Osteoblast (primary cell): ENCODE measurements around the gene SLC4A9. TPM values are rescaled to one million over a fixed set of nuclear protein-coding genes. Genes with fewer than 3 reads are reported as not detected.

Experiments used
- DNase-seq: peaks from one replicate; pipeline ENCODE4 v3.0.0; 2011; ENCODE audit warnings: low spot score, mixed read lengths; ENCODE audit not compliant: insufficient read length; ENCODE audit errors: missing footprints
- H2AFZ ChIP-seq: 2 replicates; pipeline ENCODE4 v1.6.0; 2011; ENCODE audit warnings: mild to moderate bottlenecking, low read length
- H3K27ac ChIP-seq: 2 replicates; pipeline ENCODE4 v1.5.1; 2011; ENCODE audit warnings: mild to moderate bottlenecking, low read depth, low read length, moderate library complexity
- H3K27me3 ChIP-seq: 2 replicates; pipeline ENCODE4 v1.6.0; 2012; ENCODE audit warnings: mild to moderate bottlenecking, control low read depth, inconsistent platforms, low read length, moderate library complexity; ENCODE audit not compliant: insufficient read depth
- H3K36me3 ChIP-seq: 2 replicates; pipeline ENCODE4 v1.5.1; 2011; ENCODE audit warnings: mild to moderate bottlenecking, low read length, control low read depth, moderate library complexity; ENCODE audit not compliant: insufficient read depth
- H3K4me1 ChIP-seq: 2 replicates; pipeline ENCODE4 v1.5.1; 2011; ENCODE audit warnings: mild to moderate bottlenecking, low read length, control low read depth, moderate library complexity; ENCODE audit not compliant: insufficient read depth
- H3K4me2 ChIP-seq: 2 replicates; pipeline ENCODE4 v1.6.0; 2011; ENCODE audit warnings: mild to moderate bottlenecking, low read length; ENCODE audit not compliant: insufficient read depth
- H3K4me3 ChIP-seq: fragments of 200-600 bp; sonication (generic); 3 replicates; pipeline ENCODE4 v1.5.1; 2012; ENCODE audit warnings: mild to moderate bottlenecking, low read length, inconsistent platforms; ENCODE audit not compliant: insufficient read depth
- H3K79me2 ChIP-seq: 2 replicates; pipeline ENCODE4 v1.6.0; 2012; ENCODE audit warnings: mild to moderate bottlenecking, low read length, control low read depth, inconsistent platforms; ENCODE audit not compliant: insufficient read depth
- H3K9me3 ChIP-seq: 2 replicates; pipeline ENCODE4 v1.5.1; 2011; ENCODE audit warnings: low read depth, low read length, control low read depth
- H4K20me1 ChIP-seq: 2 replicates; pipeline ENCODE4 v1.6.0; 2012; ENCODE audit warnings: mild to moderate bottlenecking, low read length, control low read depth; ENCODE audit not compliant: insufficient read depth
- CTCF ChIP-seq: IDR thresholded peaks from 2 replicates; pipeline ENCODE4 v1.5.1; 2011; ENCODE audit warnings: mild to moderate bottlenecking, low read depth, low read length, moderate library complexity; ENCODE audit errors: extremely low read depth
- total RNA-seq: library from RNA; depleted of rRNA; stranded (reverse); fragments of >200 nt; gene quantifications from 2 replicates; pipeline ENCODE4 v1.2.3, GENCODE V29; 2012

Gene SLC4A9
- total RNA-seq, 1 donor, result not detected

GRCh38 chr5:140356853-140357725 lies 2.9 kb upstream of the SLC4A9 start:
- no peak for DNase-seq

GRCh38 chr5:140357726-140358093 lies 2.3 kb upstream of the SLC4A9 start:
- Histone ChIP-seq H4K20me1 (no peaks in the 10 kb centered on the region), H3K27ac (no peak overlapping the region), H3K4me1 (peaks cover 8% of the 10 kb centered on the region), H3K9me3 (no peaks in the 10 kb centered on the region), H3K4me2 (peak overlapping the region; percentile 85), H2AFZ (peak overlapping the region; percentile 86), H3K4me3 (peak overlapping the region; percentile 61), H3K27me3 (no peaks in the 10 kb centered on the region), H3K36me3 (no peaks in the 10 kb centered on the region), H3K79me2 (no peaks in the 10 kb centered on the region)
- TF ChIP-seq CTCF, result peak; percentile 92
- peak; percentile 97 for DNase-seq

More at GRCh38 chr5:140356853-140357725, 2.9 kb upstream of the SLC4A9 start:
- Histone ChIP-seq H3K79me2 (no peaks in the 10 kb centered on the region), H3K4me3 (peak overlapping the region; percentile 4), H3K4me2 (peak overlapping the region; percentile 85), H3K27me3 (no peaks in the 10 kb centered on the region), H3K9me3 (no peaks in the 10 kb centered on the region), H3K36me3 (no peaks in the 10 kb centered on the region), H2AFZ (peak overlapping the region; percentile 86), H4K20me1 (no peaks in the 10 kb centered on the region), H3K27ac (no peak overlapping the region), H3K4me1 (peaks cover 8% of the 10 kb centered on the region)
- no peak for TF ChIP-seq CTCF

- Histone ChIP-seq H3K27ac (no peak overlapping the region), H3K9me3 (no peaks in the 10 kb centered on the region), H3K4me2 (no peak overlapping the region), H3K79me2 (no peaks in the 10 kb centered on the region), H3K36me3 (no peaks in the 10 kb centered on the region), H3K4me1 (peaks cover 8% of the 10 kb centered on the region), H2AFZ (no peak overlapping the region), H3K27me3 (no peaks in the 10 kb centered on the region), H4K20me1 (no peaks in the 10 kb centered on the region), H3K4me3 (no peak overlapping the region)
- TF ChIP-seq CTCF, result peak; percentile 74
- DNase-seq, result peak; percentile 94
Measured at GRCh38 chr5:140358738-140359310, 1.2 kb upstream of the SLC4A9 start.

- H2AFZ ChIP-seq, result no peak overlapping the region
- peaks cover 2% of the 10 kb centered on the region for H3K27me3 ChIP-seq
- H3K27ac ChIP-seq, result no peak overlapping the region
- no peak overlapping the region for H3K4me3 ChIP-seq
- no peak for TF ChIP-seq CTCF
- no peaks in the 10 kb centered on the region for H3K9me3 ChIP-seq
- H3K4me1 ChIP-seq, result peaks cover 8% of the 10 kb centered on the region
- no peak overlapping the region for H3K4me2 ChIP-seq
- no peaks in the 10 kb centered on the region for H4K20me1 ChIP-seq
- no peaks in the 10 kb centered on the region for H3K79me2 ChIP-seq
- no peak for DNase-seq
- H3K36me3 ChIP-seq, result no peaks in the 10 kb centered on the region
Measured at GRCh38 chr5:140360681-140361479, 886 bp downstream of the SLC4A9 start.
